HepG2 (cell line): ENCODE measurements around the gene MTHFD1L. TPM values are rescaled to one million over a fixed set of nuclear protein-coding genes. Genes with fewer than 3 reads are reported as not detected.

Source experiments
- ATAC-seq: fragments of 200-7000 bp; cut with Tn5 transposase; 3 replicates; pipeline ENCODE4 v1.9.1; 2020; ENCODE audit warnings: mild to moderate bottlenecking, moderate library complexity
- BruUV-seq: library from RNA; stranded (reverse); fragments of 400-500 nt; replicated peaks from 2 replicates; lab custom pipeline; 2021; lab: Mats Ljungman, UMichigan
- CTCF ChIA-PET: fragments of 300-600 bp; formaldehyde crosslinking; extraction: SDS; loops from one replicate; lab custom pipeline; 2021; ENCODE audit warnings: low total read pairs, inconsistent platforms, low intra/inter-chr PET ratio; lab: Yijun Ruan, JAX
- POLR2A ChIA-PET: fragments of 350-600 bp; sonication (Branson Sonifier 250); formaldehyde crosslinking; loops from one replicate; lab custom pipeline; 2020; ENCODE audit warnings: antibody characterized with exemption, inconsistent platforms; lab: Yijun Ruan, JAX
- DNase-seq: peaks from one replicate; pipeline ENCODE4 v3.0.0-alpha.2; 2015; ENCODE audit warnings: low spot score
- FAIRE-seq: peaks from 3 replicates; lab custom pipeline; 2011; peaks lifted over from hg19 to GRCh38; lab: Jason Lieb, UNC
- H2AFZ ChIP-seq: one replicate; pipeline ENCODE4 v1.6.1; 2011; ENCODE audit warnings: low read length, inconsistent platforms
- H3K27ac ChIP-seq: fragments of 300-600 bp; 3 replicates; pipeline ENCODE4 v1.8.0; 2011; ENCODE audit warnings: mixed run types, mild to moderate bottlenecking, mixed read lengths, low read length, inconsistent platforms; ENCODE audit not compliant: insufficient read depth; ENCODE audit errors: extremely low read length
- H3K27me3 ChIP-seq, 2 experiments: fragments of 200-600 bp in 1 of 2; 2 replicates in 1 of 2; 3 replicates in 1 of 2; pipeline versions ENCODE4 v1.6.0 to v1.8.0; 2011; ENCODE audit warnings: low read length in 2 of 2, mild to moderate bottlenecking in 2 of 2, moderate library complexity in 2 of 2, inconsistent platforms in 1 of 2; ENCODE audit not compliant: insufficient read depth in 2 of 2, control insufficient read depth in 1 of 2
- H3K36me3 ChIP-seq, 2 experiments: fragments of 200-600 bp in 1 of 2; replicated peaks in 1 of 2; 2 replicates in 1 of 2; 3 replicates in 1 of 2; pipeline versions ENCODE4 v1.5.1 to v1.8.0; 2011; ENCODE audit warnings: low read length in 2 of 2, inconsistent platforms in 1 of 2; ENCODE audit not compliant: insufficient read depth in 2 of 2, control insufficient read depth in 1 of 2
- H3K4me1 ChIP-seq: 2 replicates; pipeline ENCODE4 v1.5.1; 2012; ENCODE audit warnings: low read length, inconsistent platforms; ENCODE audit not compliant: insufficient read depth
- H3K4me2 ChIP-seq: 2 replicates; pipeline ENCODE4 v1.6.0; 2011; ENCODE audit warnings: low read depth, low read length, inconsistent platforms
- H3K4me3 ChIP-seq, 3 experiments: fragments of 200-600 bp in 1 of 3; sonication (generic), shearing (Covaris generic) in 1 of 3; replicated peaks in 1 of 3; 2 replicates each; pipeline ENCODE4 v1.5.1; 2011 to 2016; ENCODE audit warnings: low read length in 3 of 3, inconsistent platforms in 2 of 3, low read depth in 2 of 3, mild to moderate bottlenecking in 2 of 3, control low read depth in 1 of 3, mixed read lengths in 1 of 3; ENCODE audit not compliant: insufficient read depth in 1 of 3
- H3K79me2 ChIP-seq: one replicate; pipeline ENCODE4 v1.6.1; 2011; ENCODE audit warnings: low read length, inconsistent platforms; ENCODE audit not compliant: insufficient read depth
- H3K9ac ChIP-seq: 2 replicates; pipeline ENCODE4 v1.6.0; 2011; ENCODE audit warnings: mild to moderate bottlenecking, low read depth, low read length, inconsistent platforms; ENCODE audit not compliant: insufficient read depth
- H3K9me3 ChIP-seq: 2 replicates; pipeline ENCODE4 v1.5.1; 2012; ENCODE audit warnings: mild to moderate bottlenecking, low read length
- H4K20me1 ChIP-seq: 2 replicates; pipeline ENCODE4 v1.6.0; 2011; ENCODE audit warnings: inconsistent platforms, mild to moderate bottlenecking, low read length, moderate library complexity; ENCODE audit not compliant: insufficient read depth
- ESRRA ChIP-seq: sonication (generic); formaldehyde crosslinking; IDR thresholded peaks from 2 replicates; pipeline ENCODE4 v1.5.1; 2020; ENCODE audit warnings: mild to moderate bottlenecking, low read depth, missing genetic modification reagents
- WGBS: methylation state at CpG from one replicate; pipeline ENCODE4 v1.1.6; 2017; ENCODE audit warnings: low lambda C conversion rate; 5-methylcytosine and 5-hydroxymethylcytosine counted together
- in situ Hi-C: cut with HindIII; loops from 2 replicates; pipeline ENCODE4 v1.10.0; 2017; ENCODE audit warnings: low pct_unique_long_range_greater_than_20kb; ENCODE audit not compliant: extremely low pct_ligation_motif_present
- intact Hi-C: fragments of 100-400 bp; cut with micrococcal nuclease; formaldehyde crosslinking; loops from one replicate; pipeline ENCODE4 v1.10.0; 2022; ENCODE audit not compliant: unreplicated experiment
- polyA plus RNA-seq, 8 experiments: library from polyadenylated mRNA; depleted of rRNA in 3 of 8; stranded (reverse) in 7 of 8; unstranded in 1 of 8; fragments of >200 nt; fragmentation: Illumina TruSeq in 4 of 8; extraction: Trizol in 4 of 8; gene quantifications; 2 replicates each; pipeline versions ENCODE4 v1.2.1 to v1.2.3, GENCODE V29; 2011 to 2016; ENCODE audit warnings: low read depth in 4 of 8, missing spikeins in 1 of 8, mixed read lengths in 1 of 8; ENCODE audit not compliant: insufficient read depth in 1 of 8
- total RNA-seq, 5 experiments: library from RNA; depleted of rRNA; stranded (reverse); fragments of >200 nt; fragmentation: Illumina TruSeq; extraction: Trizol; gene quantifications; 2 replicates each; pipeline ENCODE4 v1.2.3, GENCODE V29; 2016; ENCODE audit warnings: low read depth in 1 of 5
- TF ChIP-seq, protein P1 (sequence below): sonication (generic); formaldehyde crosslinking; IDR thresholded peaks from 2 replicates; pipeline ENCODE4 v1.4.0; 2020; ENCODE audit warnings: missing genetic modification reagents, borderline replicate concordance
- TF ChIP-seq, protein P2 (sequence below): sonication (generic); formaldehyde crosslinking; IDR thresholded peaks from 2 replicates; pipeline ENCODE4 v1.4.0; 2020; ENCODE audit warnings: missing genetic modification reagents
- TF ChIP-seq, protein P3 (sequence below): sonication (generic); formaldehyde crosslinking; IDR thresholded peaks from 2 replicates; pipeline ENCODE4 v1.4.0; 2020; ENCODE audit warnings: mild to moderate bottlenecking, missing genetic modification reagents
- TF ChIP-seq, protein P4 (sequence below): sonication (generic); formaldehyde crosslinking; IDR thresholded peaks from 2 replicates; pipeline ENCODE4 v1.5.1; 2020; ENCODE audit warnings: mild to moderate bottlenecking, missing genetic modification reagents, moderate library complexity

MTHFD1L gene
- total and polyA plus RNA-seq, 2 of the 13 experiments (the other 11 are each of a cell fraction or from before 2014, with no cell fraction given) = 24.0 to 39.6 TPM

DNA sequence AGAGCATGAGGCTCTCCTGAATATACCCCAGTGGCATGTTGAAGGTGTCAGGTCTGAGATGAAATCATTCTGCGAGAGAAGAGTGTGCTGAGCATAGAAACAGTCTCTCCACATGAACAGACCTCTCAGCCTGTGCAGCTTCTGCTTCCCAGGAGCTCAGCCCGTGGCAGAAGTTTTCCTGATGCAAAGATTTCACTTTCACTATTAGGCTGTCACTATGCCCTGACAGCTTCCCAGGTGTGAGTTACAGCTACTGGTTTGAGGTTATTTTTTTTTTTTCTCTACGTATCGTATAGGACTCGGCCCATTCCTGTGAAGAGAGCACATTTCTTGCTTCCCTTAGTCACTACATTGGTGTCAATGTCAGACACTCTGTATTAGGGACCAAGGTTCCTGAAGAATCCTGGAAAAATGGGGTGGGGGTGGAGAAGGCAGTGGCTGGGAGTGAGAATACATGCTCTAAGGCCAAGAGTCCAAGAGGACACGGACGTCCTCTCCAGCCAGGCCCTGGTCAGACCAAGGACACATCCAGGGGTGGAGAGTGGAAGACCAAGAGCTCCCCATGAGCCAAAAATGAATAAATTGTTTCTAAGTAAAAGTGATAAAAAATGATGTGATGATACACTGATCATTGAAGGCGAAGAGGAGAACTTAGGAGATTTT, 253.1 kb downstream of the MTHFD1L start (continued):
- TF ChIP-seq, protein P1, sequence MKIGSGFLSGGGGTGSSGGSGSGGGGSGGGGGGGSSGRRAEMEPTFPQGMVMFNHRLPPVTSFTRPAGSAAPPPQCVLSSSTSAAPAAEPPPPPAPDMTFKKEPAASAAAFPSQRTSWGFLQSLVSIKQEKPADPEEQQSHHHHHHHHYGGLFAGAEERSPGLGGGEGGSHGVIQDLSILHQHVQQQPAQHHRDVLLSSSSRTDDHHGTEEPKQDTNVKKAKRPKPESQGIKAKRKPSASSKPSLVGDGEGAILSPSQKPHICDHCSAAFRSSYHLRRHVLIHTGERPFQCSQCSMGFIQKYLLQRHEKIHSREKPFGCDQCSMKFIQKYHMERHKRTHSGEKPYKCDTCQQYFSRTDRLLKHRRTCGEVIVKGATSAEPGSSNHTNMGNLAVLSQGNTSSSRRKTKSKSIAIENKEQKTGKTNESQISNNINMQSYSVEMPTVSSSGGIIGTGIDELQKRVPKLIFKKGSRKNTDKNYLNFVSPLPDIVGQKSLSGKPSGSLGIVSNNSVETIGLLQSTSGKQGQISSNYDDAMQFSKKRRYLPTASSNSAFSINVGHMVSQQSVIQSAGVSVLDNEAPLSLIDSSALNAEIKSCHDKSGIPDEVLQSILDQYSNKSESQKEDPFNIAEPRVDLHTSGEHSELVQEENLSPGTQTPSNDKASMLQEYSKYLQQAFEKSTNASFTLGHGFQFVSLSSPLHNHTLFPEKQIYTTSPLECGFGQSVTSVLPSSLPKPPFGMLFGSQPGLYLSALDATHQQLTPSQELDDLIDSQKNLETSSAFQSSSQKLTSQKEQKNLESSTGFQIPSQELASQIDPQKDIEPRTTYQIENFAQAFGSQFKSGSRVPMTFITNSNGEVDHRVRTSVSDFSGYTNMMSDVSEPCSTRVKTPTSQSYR (CRISPR knock-in tag) = 0 out of 2 replicates have a peak, but pooled peaks have one; percentile 46
- TF ChIP-seq, protein P2, sequence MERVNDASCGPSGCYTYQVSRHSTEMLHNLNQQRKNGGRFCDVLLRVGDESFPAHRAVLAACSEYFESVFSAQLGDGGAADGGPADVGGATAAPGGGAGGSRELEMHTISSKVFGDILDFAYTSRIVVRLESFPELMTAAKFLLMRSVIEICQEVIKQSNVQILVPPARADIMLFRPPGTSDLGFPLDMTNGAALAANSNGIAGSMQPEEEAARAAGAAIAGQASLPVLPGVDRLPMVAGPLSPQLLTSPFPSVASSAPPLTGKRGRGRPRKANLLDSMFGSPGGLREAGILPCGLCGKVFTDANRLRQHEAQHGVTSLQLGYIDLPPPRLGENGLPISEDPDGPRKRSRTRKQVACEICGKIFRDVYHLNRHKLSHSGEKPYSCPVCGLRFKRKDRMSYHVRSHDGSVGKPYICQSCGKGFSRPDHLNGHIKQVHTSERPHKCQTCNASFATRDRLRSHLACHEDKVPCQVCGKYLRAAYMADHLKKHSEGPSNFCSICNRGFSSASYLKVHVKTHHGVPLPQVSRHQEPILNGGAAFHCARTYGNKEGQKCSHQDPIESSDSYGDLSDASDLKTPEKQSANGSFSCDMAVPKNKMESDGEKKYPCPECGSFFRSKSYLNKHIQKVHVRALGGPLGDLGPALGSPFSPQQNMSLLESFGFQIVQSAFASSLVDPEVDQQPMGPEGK (CRISPR knock-in tag) = no peak

DNA sequence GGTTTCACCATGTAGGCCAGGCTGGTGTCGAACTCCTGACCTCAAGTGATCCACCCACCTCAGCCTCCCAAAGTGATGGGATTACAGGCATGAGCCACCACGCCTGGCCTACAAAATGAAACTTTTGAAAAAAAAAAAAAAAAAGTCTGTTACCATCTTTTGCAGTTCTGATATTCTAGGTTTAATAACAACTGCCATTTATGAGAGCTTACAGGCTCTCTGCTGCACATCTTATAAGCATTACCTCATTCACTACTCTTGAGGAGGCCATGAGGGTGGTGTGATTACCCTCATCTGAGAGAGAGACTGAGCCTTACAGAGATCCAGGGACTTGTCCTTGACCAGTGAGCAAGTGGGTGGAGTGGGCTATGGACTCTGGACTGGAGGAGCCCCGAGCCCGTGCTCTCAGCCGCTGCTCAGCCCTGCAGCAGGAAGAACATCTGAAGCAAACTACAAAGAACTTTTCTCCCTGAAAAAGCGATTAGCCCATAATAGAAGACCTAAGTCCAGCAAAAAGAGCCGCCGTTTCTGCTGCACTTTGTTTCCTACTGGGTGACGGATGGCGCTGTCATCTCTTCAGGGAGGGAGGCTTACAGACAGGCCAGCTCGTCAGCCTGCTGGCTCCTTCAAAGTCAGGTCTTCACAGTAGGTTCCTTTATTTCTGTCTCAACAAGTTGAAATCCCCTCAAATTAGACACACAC, 254.5 kb downstream of the MTHFD1L start:
- Histone ChIP-seq H3K4me3 (peak overlapping the region in 1 of 3 experiments; percentile 19; a peak in 1 of 6 replicates), H3K79me2 (no peaks in the 10 kb centered on the region), H3K27me3 (no peaks in the 10 kb centered on the region), H4K20me1 (no peaks in the 10 kb centered on the region), H3K4me1 (peaks cover 43% of the 10 kb centered on the region), H3K36me3 (no peaks in the 10 kb centered on the region), H3K4me2 (peak overlapping the region; percentile 64), H3K9me3 (no peaks in the 10 kb centered on the region), H3K9ac (peak overlapping the region; percentile 55), H2AFZ (no peak overlapping the region), H3K27ac (peak overlapping the region; percentile 77)
- peak; percentile 94 for ATAC-seq
- FAIRE-seq = peak; percentile 85
- WGBS = 10% methylated on average over 11 of the region's 11 CpGs
- no TSS peak for BruUV-seq
- intact Hi-C loops = loop anchor here (1.0 to 10.0 kb wide), 4 partner anchors 24 to 205 kb away; no protein-coding TSS in a partner anchor
- CTCF ChIA-PET = interaction anchor here (1.3 kb wide), 1 partner anchor 51 kb away, joined by 3 read pairs; no protein-coding TSS in a partner anchor
- DNase-seq = peak; percentile 96
- in situ Hi-C loops = no loop called here
- POLR2A ChIA-PET = interaction anchor here (1.1 to 1.3 kb wide), 4 partner anchors 17 to 52 kb away, joined by 3 to 6 read pairs (median 4); no protein-coding TSS in a partner anchor
- peak; percentile 98 for TF ChIP-seq ESRRA (CRISPR knock-in tag)
- TF ChIP-seq, protein P3, sequence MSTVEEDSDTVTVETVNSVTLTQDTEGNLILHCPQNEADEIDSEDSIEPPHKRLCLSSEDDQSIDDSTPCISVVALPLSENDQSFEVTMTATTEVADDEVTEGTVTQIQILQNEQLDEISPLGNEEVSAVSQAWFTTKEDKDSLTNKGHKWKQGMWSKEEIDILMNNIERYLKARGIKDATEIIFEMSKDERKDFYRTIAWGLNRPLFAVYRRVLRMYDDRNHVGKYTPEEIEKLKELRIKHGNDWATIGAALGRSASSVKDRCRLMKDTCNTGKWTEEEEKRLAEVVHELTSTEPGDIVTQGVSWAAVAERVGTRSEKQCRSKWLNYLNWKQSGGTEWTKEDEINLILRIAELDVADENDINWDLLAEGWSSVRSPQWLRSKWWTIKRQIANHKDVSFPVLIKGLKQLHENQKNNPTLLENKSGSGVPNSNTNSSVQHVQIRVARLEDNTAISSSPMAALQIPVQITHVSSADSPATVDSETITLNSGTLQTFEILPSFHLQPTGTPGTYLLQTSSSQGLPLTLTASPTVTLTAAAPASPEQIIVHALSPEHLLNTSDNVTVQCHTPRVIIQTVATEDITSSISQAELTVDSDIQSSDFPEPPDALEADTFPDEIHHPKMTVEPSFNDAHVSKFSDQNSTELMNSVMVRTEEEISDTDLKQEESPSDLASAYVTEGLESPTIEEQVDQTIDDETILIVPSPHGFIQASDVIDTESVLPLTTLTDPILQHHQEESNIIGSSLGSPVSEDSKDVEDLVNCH (CRISPR knock-in tag) = no peak
- TF ChIP-seq, protein P4, sequence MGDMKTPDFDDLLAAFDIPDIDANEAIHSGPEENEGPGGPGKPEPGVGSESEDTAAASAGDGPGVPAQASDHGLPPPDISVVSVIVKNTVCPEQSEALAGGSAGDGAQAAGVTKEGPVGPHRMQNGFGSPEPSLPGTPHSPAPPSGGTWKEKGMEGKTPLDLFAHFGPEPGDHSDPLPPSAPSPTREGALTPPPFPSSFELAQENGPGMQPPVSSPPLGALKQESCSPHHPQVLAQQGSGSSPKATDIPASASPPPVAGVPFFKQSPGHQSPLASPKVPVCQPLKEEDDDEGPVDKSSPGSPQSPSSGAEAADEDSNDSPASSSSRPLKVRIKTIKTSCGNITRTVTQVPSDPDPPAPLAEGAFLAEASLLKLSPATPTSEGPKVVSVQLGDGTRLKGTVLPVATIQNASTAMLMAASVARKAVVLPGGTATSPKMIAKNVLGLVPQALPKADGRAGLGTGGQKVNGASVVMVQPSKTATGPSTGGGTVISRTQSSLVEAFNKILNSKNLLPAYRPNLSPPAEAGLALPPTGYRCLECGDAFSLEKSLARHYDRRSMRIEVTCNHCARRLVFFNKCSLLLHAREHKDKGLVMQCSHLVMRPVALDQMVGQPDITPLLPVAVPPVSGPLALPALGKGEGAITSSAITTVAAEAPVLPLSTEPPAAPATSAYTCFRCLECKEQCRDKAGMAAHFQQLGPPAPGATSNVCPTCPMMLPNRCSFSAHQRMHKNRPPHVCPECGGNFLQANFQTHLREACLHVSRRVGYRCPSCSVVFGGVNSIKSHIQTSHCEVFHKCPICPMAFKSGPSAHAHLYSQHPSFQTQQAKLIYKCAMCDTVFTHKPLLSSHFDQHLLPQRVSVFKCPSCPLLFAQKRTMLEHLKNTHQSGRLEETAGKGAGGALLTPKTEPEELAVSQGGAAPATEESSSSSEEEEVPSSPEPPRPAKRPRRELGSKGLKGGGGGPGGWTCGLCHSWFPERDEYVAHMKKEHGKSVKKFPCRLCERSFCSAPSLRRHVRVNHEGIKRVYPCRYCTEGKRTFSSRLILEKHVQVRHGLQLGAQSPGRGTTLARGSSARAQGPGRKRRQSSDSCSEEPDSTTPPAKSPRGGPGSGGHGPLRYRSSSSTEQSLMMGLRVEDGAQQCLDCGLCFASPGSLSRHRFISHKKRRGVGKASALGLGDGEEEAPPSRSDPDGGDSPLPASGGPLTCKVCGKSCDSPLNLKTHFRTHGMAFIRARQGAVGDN (CRISPR knock-in tag) = peak; percentile 75
